HEK293T (cell line): ENCODE data around the gene SNTG2.

Source experiments
- CTBP1 ChIP-seq: fragments of 450-650 bp; IDR thresholded peaks from 2 replicates; pipeline ENCODE4 v1.6.1; 2016; ENCODE audit warnings: borderline replicate concordance
- ELF4 ChIP-seq: fragments of 450-650 bp; IDR thresholded peaks from 2 replicates; pipeline ENCODE4 v1.6.1; 2017; ENCODE audit warnings: antibody characterized with exemption
- FOXM1 ChIP-seq: fragments of 450-650 bp; IDR thresholded peaks from 2 replicates; pipeline ENCODE4 v1.6.1; 2017; ENCODE audit warnings: mild to moderate bottlenecking, borderline replicate concordance
- SUZ12 ChIP-seq: fragments of 450-650 bp; IDR thresholded peaks from 2 replicates; pipeline ENCODE4 v1.6.1; 2016; ENCODE audit warnings: mild to moderate bottlenecking

DNA sequence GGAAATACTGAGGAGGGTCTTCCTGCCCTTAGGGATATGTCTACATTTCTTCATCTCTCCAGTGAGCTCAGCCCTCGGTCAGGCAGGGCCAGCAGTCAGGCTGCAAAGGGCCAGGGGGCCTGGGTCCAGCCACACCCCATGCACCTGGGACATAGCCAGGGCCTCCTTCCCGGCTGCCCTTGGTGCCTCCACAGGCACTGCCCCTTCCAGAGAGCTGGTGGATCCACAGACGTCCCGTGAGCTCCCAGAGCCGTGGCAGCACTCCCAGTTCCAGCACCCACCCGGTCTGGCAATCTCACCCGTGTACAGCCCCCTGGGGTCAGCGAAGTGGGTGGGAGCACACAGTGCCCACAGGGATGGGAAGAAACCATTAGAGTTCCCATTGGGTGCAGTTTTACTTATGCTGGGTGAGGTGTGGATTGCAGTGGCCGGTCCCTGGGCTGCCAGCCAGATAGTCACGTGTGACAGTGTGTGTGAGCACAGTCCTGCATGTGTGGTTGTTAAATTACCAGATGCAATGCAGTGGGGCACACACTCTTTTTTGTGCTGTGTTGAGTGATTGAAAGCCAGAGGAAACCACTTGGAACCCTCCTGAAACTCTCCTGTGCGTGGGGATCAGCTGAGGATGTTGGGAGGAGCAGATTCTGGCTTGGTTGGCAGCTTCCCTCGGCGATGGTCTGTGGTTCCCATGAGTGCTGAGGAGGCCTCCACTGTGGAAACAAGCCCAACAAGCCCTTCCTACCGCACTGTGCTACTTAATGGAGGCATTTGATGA lies 131.0 kb downstream of the SNTG2 start:
- TF ChIP-seq ELF4 (no peak), CTBP1 (no peak), SUZ12 (no peak), FOXM1 (no peak)
